AG09309 (cell line): Measurements from ENCODE around the gene CTNNA1.

Source experiments
- DNase-seq: peaks from one replicate; pipeline ENCODE4 v3.0.0-alpha.2; 2010; ENCODE audit warnings: low read depth
- H3K4me3 ChIP-seq: 2 replicates; pipeline ENCODE4 v1.5.1; 2011; ENCODE audit warnings: mild to moderate bottlenecking, low read depth, low read length, moderate library complexity; ENCODE audit not compliant: control insufficient read depth
- TF ChIP-seq, protein P1 (sequence below): IDR thresholded peaks from 2 replicates; pipeline ENCODE4 v1.5.1; 2011; ENCODE audit warnings: mild to moderate bottlenecking, low read depth, low read length, inconsistent platforms; ENCODE audit not compliant: insufficient read depth, control insufficient read depth; ENCODE audit errors: missing control alignments

Gene CTNNA1

DNA sequence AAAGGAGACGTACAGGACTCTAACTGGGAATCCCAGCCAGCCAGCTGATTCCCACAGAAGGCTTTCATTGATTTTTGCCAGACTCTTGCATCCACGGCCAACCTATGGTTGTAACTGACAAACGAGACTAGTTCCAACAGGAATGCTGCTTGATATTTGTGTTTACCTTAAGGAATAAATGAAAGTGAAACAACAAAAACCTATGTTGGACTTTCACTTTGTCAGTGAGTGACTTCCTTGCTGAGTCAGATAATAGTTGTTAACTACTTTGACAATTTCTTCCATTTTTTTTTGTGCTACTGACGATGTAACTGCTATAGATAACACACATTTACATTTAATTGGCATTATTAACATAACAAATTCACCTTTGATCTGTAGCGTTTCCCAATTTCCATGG lies 185.3 kb downstream of the CTNNA1 start:
- H3K4me3 ChIP-seq: no peak overlapping the region
- DNase-seq: no peak
- TF ChIP-seq, protein P1, sequence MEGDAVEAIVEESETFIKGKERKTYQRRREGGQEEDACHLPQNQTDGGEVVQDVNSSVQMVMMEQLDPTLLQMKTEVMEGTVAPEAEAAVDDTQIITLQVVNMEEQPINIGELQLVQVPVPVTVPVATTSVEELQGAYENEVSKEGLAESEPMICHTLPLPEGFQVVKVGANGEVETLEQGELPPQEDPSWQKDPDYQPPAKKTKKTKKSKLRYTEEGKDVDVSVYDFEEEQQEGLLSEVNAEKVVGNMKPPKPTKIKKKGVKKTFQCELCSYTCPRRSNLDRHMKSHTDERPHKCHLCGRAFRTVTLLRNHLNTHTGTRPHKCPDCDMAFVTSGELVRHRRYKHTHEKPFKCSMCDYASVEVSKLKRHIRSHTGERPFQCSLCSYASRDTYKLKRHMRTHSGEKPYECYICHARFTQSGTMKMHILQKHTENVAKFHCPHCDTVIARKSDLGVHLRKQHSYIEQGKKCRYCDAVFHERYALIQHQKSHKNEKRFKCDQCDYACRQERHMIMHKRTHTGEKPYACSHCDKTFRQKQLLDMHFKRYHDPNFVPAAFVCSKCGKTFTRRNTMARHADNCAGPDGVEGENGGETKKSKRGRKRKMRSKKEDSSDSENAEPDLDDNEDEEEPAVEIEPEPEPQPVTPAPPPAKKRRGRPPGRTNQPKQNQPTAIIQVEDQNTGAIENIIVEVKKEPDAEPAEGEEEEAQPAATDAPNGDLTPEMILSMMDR: no peak

DNA sequence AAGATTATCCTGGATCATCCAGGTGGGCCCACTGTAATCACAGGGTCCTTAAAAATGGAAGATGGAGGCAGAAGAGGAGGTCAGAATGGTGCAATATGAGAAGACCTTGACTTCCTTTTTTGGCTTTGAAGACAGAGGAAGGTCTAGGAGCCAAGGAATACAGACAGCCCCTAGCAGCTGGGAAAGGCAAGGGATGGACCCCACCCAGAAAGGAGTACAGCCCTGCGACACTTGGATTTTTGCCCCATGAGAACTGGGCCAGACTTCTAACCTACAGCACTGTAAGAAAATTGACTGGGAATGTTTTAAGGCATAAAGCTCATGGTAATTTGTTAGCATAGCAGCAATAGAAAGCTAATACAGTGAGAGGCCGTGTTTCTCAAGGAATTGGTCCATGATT lies 188.8 kb downstream of the CTNNA1 start:
- no peak overlapping the region for H3K4me3 ChIP-seq
- TF ChIP-seq, protein P1: no peak
- DNase-seq: no peak

- TF ChIP-seq, protein P1: no peak
- no peak for DNase-seq
These were observed 189.6 kb downstream of the CTNNA1 start for GRCh38 chr5:138942861-138943260.

DNA sequence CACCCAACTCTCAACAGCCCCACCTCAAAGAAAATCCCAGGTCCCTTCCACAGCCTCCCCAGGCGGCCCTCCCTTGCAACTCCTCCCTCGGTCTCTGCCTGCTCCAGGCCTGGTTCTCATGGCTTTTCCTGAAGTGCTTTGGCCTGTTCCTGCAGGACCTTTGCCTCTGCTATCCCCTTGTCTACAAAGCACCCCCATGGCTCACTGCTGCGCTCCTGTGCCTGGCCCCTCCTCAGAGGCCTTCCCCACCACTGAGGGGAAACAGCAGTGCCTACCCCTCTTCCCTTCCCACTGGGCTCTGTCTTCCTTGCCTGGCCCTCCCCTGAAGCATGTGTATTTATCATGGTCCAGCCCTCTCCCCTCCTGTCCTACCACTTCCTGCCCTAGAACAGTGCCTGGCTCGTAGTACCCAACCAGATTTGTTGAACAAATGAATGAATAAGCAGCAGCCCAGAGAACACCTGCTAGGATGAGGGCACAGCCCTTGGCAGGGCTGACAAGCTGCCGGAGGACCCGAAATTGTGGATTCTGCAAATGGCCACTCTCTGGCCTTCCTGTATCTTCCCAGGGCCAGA lies 190.5 kb downstream of the CTNNA1 start:
- H3K4me3 ChIP-seq: no peak overlapping the region
- DNase-seq: no peak
- TF ChIP-seq, protein P1: no peak

More at GRCh38 chr5:138942861-138943260, 189.6 kb downstream of the CTNNA1 start:
- no peak overlapping the region for H3K4me3 ChIP-seq

DNA sequence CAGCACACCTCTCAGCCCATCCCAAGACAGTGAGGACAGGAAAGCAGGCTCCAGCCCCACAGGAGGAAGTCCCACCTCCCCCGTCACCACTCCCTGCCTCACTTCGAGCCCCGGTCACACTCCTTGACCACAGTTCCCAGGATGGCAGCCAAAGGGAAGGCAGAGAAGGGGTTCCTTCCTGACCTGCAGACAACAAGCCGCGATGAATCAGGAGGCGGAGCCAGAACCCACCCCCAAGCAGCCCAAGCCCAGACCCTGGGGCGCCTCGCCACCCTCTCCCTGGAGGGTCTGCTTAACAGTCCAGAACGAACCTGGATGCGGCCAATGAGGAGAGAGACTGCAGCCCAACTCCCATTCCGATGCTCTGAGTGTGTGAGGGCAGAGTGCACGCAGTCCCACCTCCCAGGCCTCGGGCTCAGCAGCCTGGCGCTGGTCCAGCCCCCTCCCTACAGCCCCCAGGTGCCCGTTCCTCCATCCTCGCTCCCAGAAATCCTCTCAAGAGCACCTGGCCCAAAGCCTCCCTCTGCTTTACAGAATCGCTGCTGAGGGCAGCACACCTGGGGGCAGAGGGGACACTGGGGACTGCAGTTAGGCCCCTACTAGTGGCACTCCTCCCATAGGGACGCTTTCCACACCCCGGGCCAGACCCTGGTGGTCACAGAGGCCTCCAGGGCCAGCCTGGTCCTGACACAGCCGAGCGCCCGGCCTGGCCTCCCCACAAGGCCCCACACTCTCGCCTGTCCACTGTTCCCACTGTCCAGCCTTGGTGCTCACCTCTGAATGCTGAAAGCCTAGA lies 191.5 kb downstream of the CTNNA1 start:
- no peak overlapping the region for H3K4me3 ChIP-seq
- DNase-seq: no peak
- TF ChIP-seq, protein P1: no peak

DNA sequence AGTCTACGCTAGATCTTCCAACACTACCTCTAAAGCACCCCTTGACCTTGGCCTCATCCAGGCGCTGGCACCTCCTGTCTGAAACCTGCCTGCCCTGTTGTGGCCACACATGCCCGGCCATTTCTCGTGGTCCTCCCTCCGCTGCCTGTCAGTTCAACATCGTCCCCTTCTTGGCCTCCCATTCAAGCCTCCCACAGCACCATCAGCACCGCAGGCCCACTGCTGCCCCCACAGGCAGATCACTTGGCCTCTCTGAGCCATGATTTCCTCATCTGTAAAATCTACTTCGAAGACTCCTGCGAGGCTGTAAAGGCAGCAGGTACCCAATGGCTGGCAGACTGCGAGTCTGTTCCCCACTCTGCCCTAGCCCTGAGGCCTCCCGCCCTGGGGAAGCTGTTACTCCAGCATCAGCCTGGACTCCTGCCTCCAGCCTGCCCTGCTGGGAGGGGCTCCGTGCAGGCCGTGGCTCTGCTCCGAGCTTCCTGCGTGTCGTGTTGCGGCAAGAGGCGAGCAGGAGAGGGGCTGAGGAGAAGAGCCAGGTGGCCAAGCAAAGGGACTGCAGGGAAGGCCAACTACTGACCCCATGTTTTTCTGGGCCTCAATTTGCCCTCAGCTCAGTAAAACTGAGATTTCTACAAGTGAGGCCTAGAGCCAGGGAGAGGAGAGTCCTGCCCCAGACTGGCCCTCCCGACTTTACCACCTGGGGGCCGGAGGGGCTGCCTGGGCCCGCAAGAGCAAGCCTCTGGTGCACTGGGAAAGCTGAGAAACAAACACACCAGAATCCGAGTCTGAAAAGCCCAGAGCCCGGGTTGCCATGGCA lies 192.4 kb downstream of the CTNNA1 start:
- no peak for DNase-seq
- TF ChIP-seq, protein P1: no peak
- no peak overlapping the region for H3K4me3 ChIP-seq
